IPS DF 6.9 (cell line): ENCODE results near the gene TADA2A.

Experiments
- DNase-seq: peaks from one replicate; pipeline ENCODE4 v3.0.0-alpha.2; 2013; ENCODE audit warnings: low read depth, low spot score
- H3K27ac ChIP-seq: one replicate; pipeline ENCODE4 v1.5.1; 2013; ENCODE audit warnings: low read length, control low read depth
- H3K27me3 ChIP-seq: 2 replicates; pipeline ENCODE4 v1.6.1; 2013; ENCODE audit warnings: mild to moderate bottlenecking, low read length; ENCODE audit not compliant: control insufficient read depth, insufficient read depth
- H3K36me3 ChIP-seq: 2 replicates; pipeline ENCODE4 v1.6.1; 2013; ENCODE audit warnings: low read length; ENCODE audit not compliant: control insufficient read depth, insufficient read depth
- H3K4me1 ChIP-seq: 2 replicates; pipeline ENCODE4 v1.6.1; 2013; ENCODE audit warnings: low read length; ENCODE audit not compliant: control insufficient read depth, insufficient read depth
- H3K4me3 ChIP-seq: 2 replicates; pipeline ENCODE4 v1.5.1; 2013; ENCODE audit warnings: mild to moderate bottlenecking, low read length
- H3K9me3 ChIP-seq: 2 replicates; pipeline ENCODE4 v1.6.1; 2013; ENCODE audit warnings: low read length, inconsistent platforms; ENCODE audit not compliant: control insufficient read depth, insufficient read depth
- WGBS: extraction: QIAGEN DNeasy Blood & Tissue Kit; methylation state at CpG from one replicate; pipeline ENCODE4 v1.1.7; 2013; ENCODE audit warnings: mixed read lengths, missing lambda C conversion rate; ENCODE audit not compliant: insufficient read length, insufficient coverage; 5-methylcytosine and 5-hydroxymethylcytosine counted together

TADA2A gene

DNA sequence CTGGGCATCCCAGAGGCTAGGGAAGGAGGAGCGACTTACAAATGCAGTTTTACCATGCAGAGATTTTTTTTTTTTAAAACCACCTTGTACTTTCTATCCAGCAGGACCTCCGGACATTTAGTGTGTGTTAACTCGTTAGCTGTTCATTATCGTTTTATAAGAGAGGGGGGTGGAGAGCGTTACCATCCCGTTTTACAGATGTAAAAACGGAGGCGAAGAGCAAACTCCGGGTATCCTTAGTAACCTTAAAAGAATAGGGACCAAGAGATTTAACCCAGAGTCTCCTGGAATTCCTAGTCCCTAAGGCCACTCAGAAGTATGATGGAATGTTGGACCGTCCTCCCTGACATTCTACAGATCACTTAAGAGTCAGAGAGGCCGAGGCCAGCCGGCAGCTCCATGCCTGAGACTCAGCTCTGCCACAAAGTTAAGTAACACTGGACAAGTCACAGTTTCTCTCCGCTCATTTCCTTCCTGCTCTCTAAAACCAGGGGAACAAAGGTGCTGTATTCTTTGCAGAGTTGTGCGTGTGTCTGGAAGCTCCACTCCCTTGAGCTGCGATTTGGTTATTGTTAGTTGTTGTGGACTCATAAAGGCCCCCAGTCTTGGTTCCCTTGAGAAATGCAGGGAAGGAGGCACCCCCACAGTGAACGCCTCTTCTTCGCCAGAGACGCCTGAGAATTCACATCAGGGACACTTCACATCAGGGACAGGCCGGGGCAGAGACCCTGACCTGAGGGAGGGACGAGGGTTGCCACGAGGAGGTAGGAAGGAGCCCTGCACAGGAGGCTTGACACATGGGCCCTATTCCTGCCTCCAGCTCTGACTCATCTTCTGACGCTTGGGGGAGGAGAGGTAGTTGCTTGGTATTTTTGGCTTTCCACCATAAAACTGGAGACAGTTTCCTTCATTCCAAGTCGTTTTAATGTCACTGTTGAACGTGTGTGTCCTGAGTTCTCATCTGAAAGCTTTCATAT is 84.2 kb downstream of the TADA2A start:
- no peaks in the 10 kb centered on the region for H3K9me3 ChIP-seq
- H3K4me1 ChIP-seq = peaks cover 5% of the 10 kb centered on the region; the same call in 1 of the 2 replicates
- no peak overlapping the region for H3K27ac ChIP-seq
- DNase-seq = no peak
- H3K4me3 ChIP-seq = peak overlapping the region; percentile 42; the same call in 1 of the 2 replicates
- no CpG with 5 or more reads among the region's 24 CpGs for WGBS
- no peaks in the 10 kb centered on the region for H3K27me3 ChIP-seq
- no peaks in the 10 kb centered on the region for H3K36me3 ChIP-seq

GRCh38 chr17:37492167-37492566 is 85.5 kb downstream of the TADA2A start:
- H3K36me3 ChIP-seq = no peaks in the 10 kb centered on the region
- DNase-seq = no peak
- no peak overlapping the region for H3K4me3 ChIP-seq
- no peaks in the 10 kb centered on the region for H3K27me3 ChIP-seq
- no CpG with 5 or more reads among the region's 4 CpGs for WGBS
- no peak overlapping the region for H3K27ac ChIP-seq
- no peaks in the 10 kb centered on the region for H3K9me3 ChIP-seq
- peaks cover 5% of the 10 kb centered on the region; the same call in 1 of the 2 replicates for H3K4me1 ChIP-seq

DNA sequence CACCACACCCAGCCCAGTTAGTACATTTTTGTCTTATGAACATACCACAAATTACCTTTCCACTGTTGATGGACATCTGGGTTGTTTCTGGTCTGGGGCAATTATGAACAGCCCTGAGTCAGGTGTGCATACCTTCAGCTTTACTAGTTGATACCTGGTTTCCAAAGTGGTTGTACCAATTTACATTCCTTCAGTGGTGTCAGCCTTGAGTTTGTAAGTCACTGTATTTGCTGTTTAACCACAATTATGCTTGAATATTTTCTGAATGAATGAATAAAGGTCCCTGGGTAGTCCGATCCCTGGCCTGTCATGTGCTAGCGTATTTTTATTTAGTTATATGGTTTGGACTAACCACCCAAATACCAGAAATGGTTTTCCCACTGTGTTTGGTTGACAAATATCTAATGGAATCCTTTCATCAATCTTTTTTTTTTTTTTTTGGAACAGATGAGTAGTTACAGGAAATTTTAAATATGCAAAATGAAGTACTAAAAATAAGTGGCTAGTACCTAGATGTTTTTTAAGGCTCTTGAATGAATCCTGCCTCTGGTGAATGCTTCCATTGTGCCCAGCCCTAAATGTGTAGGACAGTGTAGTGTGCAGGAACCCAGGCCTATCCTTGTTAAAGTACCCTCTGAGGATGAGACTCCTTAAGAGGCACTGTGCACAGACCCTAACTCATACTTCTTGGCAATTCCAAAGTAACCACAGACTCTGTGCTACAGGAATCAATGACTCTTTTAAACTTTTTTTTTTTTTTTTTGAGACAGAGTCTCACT is 86.8 kb downstream of the TADA2A start:
- Histone ChIP-seq H3K9me3 (no peaks in the 10 kb centered on the region), H3K4me3 (no peak overlapping the region), H3K36me3 (no peaks in the 10 kb centered on the region), H3K4me1 (peaks cover 5% of the 10 kb centered on the region; the same call in 1 of the 2 replicates), H3K27me3 (no peaks in the 10 kb centered on the region), H3K27ac (no peak overlapping the region)
- no CpG with 5 or more reads among the region's 2 CpGs for WGBS
- DNase-seq = no peak

DNA sequence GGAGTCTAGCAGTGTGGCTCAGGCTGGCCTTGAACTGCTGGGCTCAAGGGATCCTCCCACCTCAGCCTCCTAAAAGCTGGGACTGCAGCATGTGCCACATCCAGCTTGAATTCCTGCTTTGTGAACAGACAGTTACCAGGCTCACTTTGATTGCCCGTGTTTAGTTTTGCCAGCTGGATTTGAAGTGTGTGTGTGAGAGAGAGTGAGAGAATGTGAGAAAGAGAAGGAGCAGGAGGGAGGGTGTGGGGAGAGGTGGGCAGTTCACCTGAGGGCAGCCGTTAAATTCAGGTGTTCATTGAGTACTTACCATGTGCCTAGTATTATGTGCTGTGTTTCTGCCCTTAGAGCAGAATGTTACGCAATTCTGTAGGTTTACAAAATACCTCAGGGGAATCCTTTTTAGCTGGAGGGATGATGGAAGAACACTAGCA is 87.7 kb downstream of the TADA2A start:
- Histone ChIP-seq H3K4me3 (no peak overlapping the region), H3K4me1 (peaks cover 5% of the 10 kb centered on the region; the same call in 1 of the 2 replicates), H3K27ac (no peak overlapping the region), H3K27me3 (no peaks in the 10 kb centered on the region), H3K36me3 (no peaks in the 10 kb centered on the region), H3K9me3 (no peaks in the 10 kb centered on the region)
- no peak for DNase-seq
- no CpG with 5 or more reads among the region's 3 CpGs for WGBS

DNA sequence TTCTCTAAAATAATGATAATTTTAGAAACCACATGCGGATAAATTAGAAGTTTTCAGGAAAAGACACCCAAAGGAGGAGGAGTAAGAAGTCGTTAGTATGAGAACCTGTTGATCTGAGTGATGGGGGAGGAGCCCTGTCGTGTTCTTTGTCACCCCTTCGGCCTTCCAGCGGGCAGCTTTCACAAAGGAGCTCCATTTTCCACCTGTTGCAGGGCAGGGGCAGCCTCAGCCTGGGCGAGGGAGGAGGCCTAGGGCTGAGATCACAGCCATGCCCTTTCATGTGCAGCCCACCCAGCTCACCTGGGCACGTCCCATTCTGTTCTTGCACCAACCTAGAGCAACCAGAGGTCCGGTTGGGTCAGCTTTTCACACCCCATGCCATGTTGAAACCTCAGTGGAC is 88.3 kb downstream of the TADA2A start:
- WGBS = no CpG with 5 or more reads among the region's 8 CpGs

DNA sequence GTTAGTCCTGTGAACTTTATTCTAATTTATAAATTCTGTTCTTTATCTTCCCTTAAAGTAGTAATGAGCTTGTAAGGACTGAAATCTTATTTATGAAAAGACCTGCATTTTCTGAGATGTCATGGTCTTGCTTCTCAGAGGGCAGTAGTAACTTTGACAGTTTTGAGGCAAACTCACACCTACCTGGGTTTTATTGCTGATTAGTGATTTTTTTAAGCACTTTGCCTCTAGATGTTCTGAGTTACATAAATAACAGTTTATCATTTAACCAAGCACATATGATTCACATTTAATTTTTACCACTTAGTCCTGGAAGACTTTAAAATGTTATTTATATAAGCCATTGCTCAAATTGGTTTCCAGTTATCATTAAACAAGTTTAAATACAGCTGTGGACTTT is 93.7 kb downstream of the TADA2A start:
- no peaks in the 10 kb centered on the region for H3K36me3 ChIP-seq
- no peak overlapping the region for H3K27ac ChIP-seq
- no peaks in the 10 kb centered on the region for H3K9me3 ChIP-seq
- no peak overlapping the region for H3K4me3 ChIP-seq
- no peak for DNase-seq
- H3K4me1 ChIP-seq = no peaks in the 10 kb centered on the region
- H3K27me3 ChIP-seq = no peaks in the 10 kb centered on the region

More for the DNA sequence above, 88.3 kb downstream of the TADA2A start:
- Histone ChIP-seq H3K27ac (no peak overlapping the region), H3K4me3 (no peak overlapping the region), H3K9me3 (no peaks in the 10 kb centered on the region), H3K36me3 (no peaks in the 10 kb centered on the region), H3K4me1 (peaks cover 5% of the 10 kb centered on the region; the same call in 1 of the 2 replicates), H3K27me3 (no peaks in the 10 kb centered on the region)
- no peak for DNase-seq

DNA sequence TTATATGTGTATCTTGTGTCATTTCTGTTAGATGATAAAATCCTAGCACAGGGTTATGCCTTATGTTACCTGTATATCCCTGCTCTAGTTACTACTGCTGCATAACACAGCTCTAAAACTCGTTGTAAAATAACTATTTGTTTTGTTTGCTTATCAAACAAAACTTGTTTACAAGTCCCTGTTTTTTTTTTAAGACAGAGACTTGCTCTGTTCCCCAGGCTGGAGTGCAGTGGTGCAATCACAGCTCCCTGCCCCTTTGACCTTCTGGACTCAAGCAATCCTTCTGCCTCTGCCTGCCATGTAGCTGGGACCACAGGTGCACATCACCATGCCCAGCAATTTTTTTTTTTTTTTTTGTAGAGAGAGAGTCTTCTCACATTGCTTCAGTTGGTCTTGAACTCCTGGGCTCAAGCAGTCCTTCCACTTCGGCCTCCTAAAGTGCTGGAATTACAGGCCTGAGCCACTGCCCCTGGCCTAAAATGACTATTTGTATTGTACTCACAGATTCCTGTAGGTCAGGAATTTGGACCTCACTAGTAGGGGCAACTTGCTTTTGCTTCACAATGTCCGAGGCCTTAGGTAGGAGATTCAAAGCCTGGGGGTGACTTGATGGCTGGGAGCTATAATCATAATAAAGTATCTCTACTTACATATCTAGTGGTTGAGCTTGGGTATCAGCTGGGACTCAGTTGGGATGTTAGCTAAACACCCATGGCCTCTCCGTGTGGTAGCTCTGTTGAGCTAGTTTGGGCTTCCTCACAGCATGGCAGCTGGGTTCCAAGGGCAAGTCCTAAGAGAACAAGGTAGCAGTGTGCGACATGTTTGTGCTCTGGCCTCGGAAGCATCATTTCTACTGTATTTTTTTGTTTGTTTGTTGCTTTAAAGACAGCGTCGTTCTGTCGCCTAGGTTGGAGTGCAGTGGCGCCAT is 95.6 kb downstream of the TADA2A start:
- WGBS = no CpG with 5 or more reads among the region's 10 CpGs
- Histone ChIP-seq H3K36me3 (no peaks in the 10 kb centered on the region), H3K4me1 (no peaks in the 10 kb centered on the region), H3K27ac (no peak overlapping the region), H3K4me3 (no peak overlapping the region), H3K27me3 (no peaks in the 10 kb centered on the region), H3K9me3 (no peaks in the 10 kb centered on the region)
- no peak for DNase-seq

DNA sequence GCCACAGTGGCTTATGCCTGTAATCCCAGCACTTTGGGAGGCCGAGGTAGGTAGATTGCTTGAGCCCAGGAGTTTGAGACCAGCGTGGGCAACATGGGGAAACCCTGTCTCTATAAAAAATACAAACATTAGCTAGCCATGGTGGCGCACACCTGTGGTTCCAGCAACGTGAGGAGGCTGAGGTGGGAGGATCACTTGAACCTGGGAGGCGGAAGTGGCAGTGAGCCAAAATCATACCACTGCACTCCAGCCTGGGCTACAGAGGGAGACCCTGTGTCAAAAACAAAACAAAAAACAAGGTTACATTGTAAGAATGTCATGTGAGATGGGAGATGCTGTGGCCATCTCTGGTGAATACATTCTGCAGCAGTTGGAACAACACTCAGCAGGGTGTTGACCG is 96.5 kb downstream of the TADA2A start:
- Histone ChIP-seq H3K27me3 (no peaks in the 10 kb centered on the region), H3K27ac (no peak overlapping the region), H3K4me1 (no peaks in the 10 kb centered on the region), H3K4me3 (no peak overlapping the region), H3K9me3 (no peaks in the 10 kb centered on the region), H3K36me3 (no peaks in the 10 kb centered on the region)
- DNase-seq = no peak
- WGBS = no CpG with 5 or more reads among the region's 6 CpGs

DNA sequence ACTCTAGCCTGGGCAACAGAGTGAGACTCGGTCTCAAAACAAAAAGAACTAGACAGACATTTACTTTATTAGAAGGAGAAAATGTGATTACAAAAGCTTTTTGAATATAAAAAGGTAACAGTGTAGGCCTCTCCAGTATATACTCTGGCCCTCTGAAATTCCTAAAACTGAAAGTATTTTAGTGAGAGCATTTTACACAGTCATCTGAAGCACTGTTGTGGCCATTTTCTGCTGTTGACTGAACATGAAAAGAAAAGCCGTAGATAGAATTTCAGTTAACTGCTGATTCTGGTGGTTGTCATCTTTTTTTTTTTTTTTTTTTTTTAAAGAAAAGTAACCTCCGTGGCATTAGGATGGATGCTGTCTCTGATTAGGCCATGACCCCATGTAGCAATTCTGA is 98.6 kb downstream of the TADA2A start:
- H3K27ac ChIP-seq = no peak overlapping the region
- DNase-seq = no peak
- H3K27me3 ChIP-seq = no peaks in the 10 kb centered on the region
- H3K4me3 ChIP-seq = no peak overlapping the region
- no peaks in the 10 kb centered on the region for H3K9me3 ChIP-seq
- WGBS = no CpG with 5 or more reads among the region's 3 CpGs
- no peaks in the 10 kb centered on the region for H3K4me1 ChIP-seq
- no peaks in the 10 kb centered on the region for H3K36me3 ChIP-seq

DNA sequence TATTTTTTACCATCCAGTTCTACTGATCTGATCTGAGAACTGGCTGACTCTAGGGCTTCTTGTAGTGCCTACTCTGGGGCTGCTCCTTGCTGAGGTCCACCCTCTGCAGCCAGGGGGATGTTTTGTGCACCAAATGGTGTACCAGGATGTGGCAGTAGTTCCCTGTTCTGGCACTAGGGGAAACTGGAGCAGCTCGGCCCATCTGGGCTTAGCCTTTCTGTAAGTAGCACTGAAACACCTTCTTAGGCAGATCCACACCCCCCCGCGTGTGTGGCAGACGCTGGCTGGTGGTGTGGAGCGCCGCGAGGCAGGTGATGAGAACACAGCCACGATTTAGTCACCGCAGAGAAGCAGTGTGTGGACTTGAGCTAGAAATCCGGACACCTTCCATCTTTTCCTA is 100.0 kb downstream of the TADA2A start:
- no peaks in the 10 kb centered on the region for H3K4me1 ChIP-seq
- no peaks in the 10 kb centered on the region for H3K9me3 ChIP-seq
- H3K36me3 ChIP-seq = no peaks in the 10 kb centered on the region
- DNase-seq = no peak
- no CpG with 5 or more reads among the region's 10 CpGs for WGBS
- H3K4me3 ChIP-seq = no peak overlapping the region
- H3K27ac ChIP-seq = no peak overlapping the region
- H3K27me3 ChIP-seq = no peaks in the 10 kb centered on the region
